Panc1 (cell line): ENCODE results near the gene SLC30A3. TPM values are rescaled to one million over a fixed set of nuclear protein-coding genes. Genes with fewer than 3 reads are reported as not detected.

Source experiments
- ATAC-seq: fragments of 200-7000 bp; cut with Tn5 transposase; 2 replicates; pipeline ENCODE4 v1.9.1; 2020; ENCODE audit warnings: mild to moderate bottlenecking, moderate library complexity
- BruUV-seq: library from RNA; stranded (reverse); fragments of 400-500 nt; replicated peaks from 2 replicates; lab custom pipeline; 2021; lab: Mats Ljungman, UMichigan
- CTCF ChIA-PET: fragments of 300-600 bp; sonication (Branson Sonifier 250); formaldehyde crosslinking; loops from one replicate; lab custom pipeline; 2022; ENCODE audit warnings: antibody characterized with exemption; lab: Charles Lee
- POLR2A ChIA-PET: fragments of 300-600 bp; sonication (Branson Sonifier 250); formaldehyde crosslinking; loops from one replicate; lab custom pipeline; 2022; ENCODE audit warnings: antibody characterized with exemption; lab: Charles Lee
- DNase-seq: peaks from one replicate; pipeline ENCODE4 v3.0.0-alpha.2; 2010; ENCODE audit warnings: low read depth, low spot score
- H3K27ac ChIP-seq: 2 replicates; pipeline ENCODE4 v1.5.1; 2011; ENCODE audit warnings: mild to moderate bottlenecking, low read length, inconsistent platforms
- H3K27me3 ChIP-seq: fragments of 200-500 bp; sonication (Bioruptor generic); 2 replicates; pipeline ENCODE4 v1.6.0; 2014; ENCODE audit warnings: low read length, inconsistent platforms; ENCODE audit not compliant: control insufficient read depth, insufficient read depth
- H3K36me3 ChIP-seq: fragments of 200-500 bp; sonication (Bioruptor generic); 2 replicates; pipeline ENCODE4 v1.5.1; 2014; ENCODE audit warnings: inconsistent platforms, mild to moderate bottlenecking, low read length, moderate library complexity; ENCODE audit not compliant: control insufficient read depth, insufficient read depth
- H3K4me1 ChIP-seq: 2 replicates; pipeline ENCODE4 v1.5.1; 2011; ENCODE audit warnings: inconsistent platforms, mild to moderate bottlenecking, low read length, moderate library complexity; ENCODE audit not compliant: control insufficient read depth, insufficient read depth
- H3K4me3 ChIP-seq, 2 experiments: 2 replicates each; pipeline ENCODE4 v1.5.1; 2011 to 2012; ENCODE audit warnings: low read depth in 2 of 2, low read length in 2 of 2, mild to moderate bottlenecking in 2 of 2, inconsistent platforms in 1 of 2, moderate library complexity in 1 of 2
- H3K9me3 ChIP-seq: fragments of 200-500 bp; sonication (Bioruptor generic); 2 replicates; pipeline ENCODE4 v1.5.1; 2014; ENCODE audit warnings: low read depth, mild to moderate bottlenecking, inconsistent platforms, low read length, moderate library complexity; ENCODE audit not compliant: control insufficient read depth, insufficient read depth
- CTCF ChIP-seq: fragments of 450-650 bp; IDR thresholded peaks from 2 replicates; pipeline ENCODE4 v1.5.1; 2017; ENCODE audit warnings: mild to moderate bottlenecking
- POLR2AphosphoS5 ChIP-seq: IDR thresholded peaks from 2 replicates; pipeline ENCODE4 v1.6.1; 2012; ENCODE audit warnings: mild to moderate bottlenecking, low read depth, low read length, moderate library complexity
- REST ChIP-seq, 2 experiments: IDR thresholded peaks; 2 replicates each; pipeline ENCODE4 v1.6.1; 2011 to 2012; ENCODE audit warnings: low read depth in 2 of 2, control low read depth in 1 of 2, low read length in 1 of 2, mild to moderate bottlenecking in 1 of 2, moderate library complexity in 1 of 2; ENCODE audit not compliant: insufficient read depth in 1 of 2
- SIN3A ChIP-seq: IDR thresholded peaks from 2 replicates; pipeline ENCODE4 v1.6.1; 2012; ENCODE audit warnings: low read depth, mild to moderate bottlenecking, low read length, moderate library complexity, borderline replicate concordance; ENCODE audit not compliant: insufficient read depth
- TCF7L2 ChIP-seq: IDR thresholded peaks from 2 replicates; pipeline ENCODE4 v1.6.1; 2011; ENCODE audit warnings: mild to moderate bottlenecking, low read depth, low read length, inconsistent platforms
- in situ Hi-C: cut with HindIII; loops from 2 replicates; pipeline ENCODE4 v1.10.0; 2016; ENCODE audit warnings: low sequenced_read_pairs, low pct_unique_long_range_greater_than_20kb
- intact Hi-C: fragments of 100-400 bp; cut with micrococcal nuclease; formaldehyde crosslinking; loops from one replicate; pipeline ENCODE4 v1.10.0; 2022; ENCODE audit not compliant: unreplicated experiment
- total RNA-seq: library from RNA; stranded (reverse); gene quantifications from one replicate; pipeline ENCODE4 v1.2.1, GENCODE V29; 2021; ENCODE audit not compliant: unreplicated experiment

The SLC30A3 gene
- total RNA-seq, 1 experiment from 2014 or later: 0.59 TPM

GRCh38 chr2:27288610-27289009 lies 25.8 kb upstream of the SLC30A3 start:
- TF ChIP-seq REST (IDR thresholded peaks at IDR 0.05; ENCODE audit: insufficient read depth in 1 of 2, low read depth in 2 of 2, low read length in 1 of 2) (no peak), CTCF (no peak), POLR2AphosphoS5 (no peak), TCF7L2 (no peak), SIN3A (no peak)

GRCh38 chr2:27285481-27285880 lies 22.6 kb upstream of the SLC30A3 start:
- TF ChIP-seq POLR2AphosphoS5: no peak
- TF ChIP-seq SIN3A: no peak
- TF ChIP-seq CTCF: no peak
- TF ChIP-seq TCF7L2: no peak
- TF ChIP-seq REST (IDR thresholded peaks at IDR 0.05; ENCODE audit: insufficient read depth in 1 of 2, low read depth in 2 of 2, low read length in 1 of 2): no peak
- CTCF ChIA-PET: no interaction called here
- DNase-seq (no peak), ATAC-seq (no peak)
- no peaks in the 10 kb centered on the region for H3K36me3 ChIP-seq
- peaks cover 11% of the 10 kb centered on the region for H3K4me1 ChIP-seq
- in situ Hi-C loops: no loop called here
- intact Hi-C loops: no loop called here
- no peak overlapping the region for H3K27ac ChIP-seq
- H3K27me3 ChIP-seq: no peaks in the 10 kb centered on the region
- no peaks in the 10 kb centered on the region for H3K9me3 ChIP-seq
- no peak overlapping the region for H3K4me3 ChIP-seq
- no TSS peak for BruUV-seq
- POLR2A ChIA-PET: no interaction called here

More at GRCh38 chr2:27288610-27289009, 25.8 kb upstream of the SLC30A3 start:
- Histone ChIP-seq H3K9me3 (no peaks in the 10 kb centered on the region), H3K4me3 (no peak overlapping the region), H3K4me1 (peaks cover 5% of the 10 kb centered on the region), H3K36me3 (no peaks in the 10 kb centered on the region), H3K27ac (no peak overlapping the region), H3K27me3 (no peaks in the 10 kb centered on the region)
- no TSS peak for BruUV-seq
- CTCF ChIA-PET: no interaction called here
- ATAC-seq: no peak
- no peak for DNase-seq
- POLR2A ChIA-PET: no interaction called here
- in situ Hi-C loops (no loop called here), intact Hi-C loops (no loop called here)
